DND-41 (cell line): ENCODE results near the gene IL1RL2.

ENCODE experiments used
- ATAC-seq: fragments of 200-7000 bp; cut with Tn5 transposase; 3 replicates; pipeline ENCODE4 v1.9.1; 2021; ENCODE audit warnings: low read depth; ENCODE audit not compliant: insufficient read depth
- DNase-seq: peaks from one replicate; pipeline ENCODE4 v3.0.0-alpha.2; 2020
- H2AFZ ChIP-seq: 2 replicates; pipeline ENCODE4 v1.6.0; 2012; ENCODE audit warnings: low read depth, low read length
- H3K27ac ChIP-seq: 2 replicates; pipeline ENCODE4 v1.5.1; 2012; ENCODE audit warnings: low read length, inconsistent platforms
- H3K27me3 ChIP-seq: fragments of 200-600 bp; sonication (generic); 2 replicates; pipeline ENCODE4 v1.6.0; 2012; ENCODE audit warnings: low read length, mild to moderate bottlenecking, inconsistent platforms; ENCODE audit not compliant: insufficient read depth, poor library complexity
- H3K36me3 ChIP-seq: 2 replicates; pipeline ENCODE4 v1.5.1; 2012; ENCODE audit warnings: low read length, inconsistent platforms; ENCODE audit not compliant: insufficient read depth
- H3K4me1 ChIP-seq: 2 replicates; pipeline ENCODE4 v1.5.1; 2012; ENCODE audit warnings: mild to moderate bottlenecking, low read length; ENCODE audit not compliant: insufficient read depth
- H3K4me2 ChIP-seq: 2 replicates; pipeline ENCODE4 v1.6.0; 2012; ENCODE audit warnings: mild to moderate bottlenecking, moderate library complexity, low read length, inconsistent platforms; ENCODE audit not compliant: insufficient read depth
- H3K4me3 ChIP-seq, 2 experiments: fragments of 200-600 bp in 1 of 2; shearing (Covaris generic) in 1 of 2; 2 replicates each; pipeline ENCODE4 v1.5.1; 2012 to 2016; ENCODE audit warnings: inconsistent platforms in 2 of 2, low read length in 2 of 2, mild to moderate bottlenecking in 2 of 2, low read depth in 1 of 2, moderate library complexity in 1 of 2
- H3K79me2 ChIP-seq: 2 replicates; pipeline ENCODE4 v1.6.0; 2012; ENCODE audit warnings: low read length, inconsistent platforms; ENCODE audit not compliant: insufficient read depth
- H3K9ac ChIP-seq: 2 replicates; pipeline ENCODE4 v1.6.0; 2012; ENCODE audit warnings: low read depth, mild to moderate bottlenecking, inconsistent platforms, low read length, moderate library complexity
- H3K9me3 ChIP-seq: 2 replicates; pipeline ENCODE4 v1.5.1; 2012; ENCODE audit warnings: low read length, moderate library complexity, mild to moderate bottlenecking, inconsistent platforms; ENCODE audit not compliant: insufficient read depth, severe bottlenecking
- H4K20me1 ChIP-seq: 2 replicates; pipeline ENCODE4 v1.6.0; 2012; ENCODE audit warnings: low read length; ENCODE audit not compliant: insufficient read depth
- EZH2 ChIP-seq: IDR thresholded peaks from 3 replicates; pipeline ENCODE4 v1.6.1; 2012; ENCODE audit warnings: borderline replicate concordance, low read depth, mild to moderate bottlenecking, moderate library complexity, low read length, inconsistent platforms; ENCODE audit not compliant: severe bottlenecking
- TF ChIP-seq, protein P1 (sequence below): IDR thresholded peaks from 2 replicates; pipeline ENCODE4 v1.5.1; 2012; ENCODE audit warnings: borderline replicate concordance, low read length, moderate library complexity, mild to moderate bottlenecking; ENCODE audit not compliant: poor library complexity, severe bottlenecking; ENCODE audit errors: extremely low read depth

IL1RL2 gene

DNA sequence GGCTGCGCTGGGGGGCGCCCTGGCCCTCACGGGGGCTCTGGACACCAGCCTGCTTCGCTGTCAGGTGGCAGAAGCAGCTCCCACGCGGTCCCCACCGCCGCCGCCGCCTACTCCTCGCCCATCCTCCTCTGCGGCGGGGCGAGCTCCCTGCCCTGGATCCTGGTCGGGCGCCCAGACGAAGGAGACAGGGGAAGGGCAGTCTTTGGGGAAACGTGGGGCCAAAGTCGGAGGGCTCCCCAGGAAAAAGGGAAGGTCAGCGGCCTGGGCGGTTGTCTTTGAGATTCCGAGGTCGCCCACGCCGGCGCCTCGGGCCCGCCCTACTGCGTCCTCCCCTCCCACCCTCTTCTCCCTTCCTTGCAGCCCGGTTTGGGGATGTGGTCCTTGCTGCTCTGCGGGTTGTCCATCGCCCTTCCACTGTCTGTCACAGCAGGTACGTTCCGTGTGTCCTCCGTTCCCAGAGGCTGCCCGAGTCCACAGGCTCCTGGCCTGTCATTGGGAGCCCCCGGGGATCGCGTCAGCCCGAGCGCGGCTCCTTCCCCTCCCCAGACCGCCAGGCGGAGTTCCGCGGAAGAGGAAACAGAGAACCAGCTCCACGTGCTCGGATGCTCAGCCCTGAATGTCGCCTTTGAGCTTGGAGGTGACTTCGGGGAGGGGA lies 800 bp downstream of the IL1RL2 start:
- no peaks in the 10 kb centered on the region for H3K4me1 ChIP-seq
- ATAC-seq (no peak), DNase-seq (no peak)
- no peak overlapping the region for H3K4me3 ChIP-seq
- H3K9me3 ChIP-seq: no peaks in the 10 kb centered on the region
- no peak for TF ChIP-seq EZH2
- TF ChIP-seq, protein P1, sequence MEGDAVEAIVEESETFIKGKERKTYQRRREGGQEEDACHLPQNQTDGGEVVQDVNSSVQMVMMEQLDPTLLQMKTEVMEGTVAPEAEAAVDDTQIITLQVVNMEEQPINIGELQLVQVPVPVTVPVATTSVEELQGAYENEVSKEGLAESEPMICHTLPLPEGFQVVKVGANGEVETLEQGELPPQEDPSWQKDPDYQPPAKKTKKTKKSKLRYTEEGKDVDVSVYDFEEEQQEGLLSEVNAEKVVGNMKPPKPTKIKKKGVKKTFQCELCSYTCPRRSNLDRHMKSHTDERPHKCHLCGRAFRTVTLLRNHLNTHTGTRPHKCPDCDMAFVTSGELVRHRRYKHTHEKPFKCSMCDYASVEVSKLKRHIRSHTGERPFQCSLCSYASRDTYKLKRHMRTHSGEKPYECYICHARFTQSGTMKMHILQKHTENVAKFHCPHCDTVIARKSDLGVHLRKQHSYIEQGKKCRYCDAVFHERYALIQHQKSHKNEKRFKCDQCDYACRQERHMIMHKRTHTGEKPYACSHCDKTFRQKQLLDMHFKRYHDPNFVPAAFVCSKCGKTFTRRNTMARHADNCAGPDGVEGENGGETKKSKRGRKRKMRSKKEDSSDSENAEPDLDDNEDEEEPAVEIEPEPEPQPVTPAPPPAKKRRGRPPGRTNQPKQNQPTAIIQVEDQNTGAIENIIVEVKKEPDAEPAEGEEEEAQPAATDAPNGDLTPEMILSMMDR: no peak
- no peaks in the 10 kb centered on the region for H3K79me2 ChIP-seq
- no peaks in the 10 kb centered on the region for H4K20me1 ChIP-seq
- no peak overlapping the region for H3K4me2 ChIP-seq
- no peak overlapping the region for H3K9ac ChIP-seq
- no peaks in the 10 kb centered on the region for H3K36me3 ChIP-seq
- H3K27me3 ChIP-seq: no peaks in the 10 kb centered on the region
- H2AFZ ChIP-seq: no peak overlapping the region
- H3K27ac ChIP-seq: no peak overlapping the region

DNA sequence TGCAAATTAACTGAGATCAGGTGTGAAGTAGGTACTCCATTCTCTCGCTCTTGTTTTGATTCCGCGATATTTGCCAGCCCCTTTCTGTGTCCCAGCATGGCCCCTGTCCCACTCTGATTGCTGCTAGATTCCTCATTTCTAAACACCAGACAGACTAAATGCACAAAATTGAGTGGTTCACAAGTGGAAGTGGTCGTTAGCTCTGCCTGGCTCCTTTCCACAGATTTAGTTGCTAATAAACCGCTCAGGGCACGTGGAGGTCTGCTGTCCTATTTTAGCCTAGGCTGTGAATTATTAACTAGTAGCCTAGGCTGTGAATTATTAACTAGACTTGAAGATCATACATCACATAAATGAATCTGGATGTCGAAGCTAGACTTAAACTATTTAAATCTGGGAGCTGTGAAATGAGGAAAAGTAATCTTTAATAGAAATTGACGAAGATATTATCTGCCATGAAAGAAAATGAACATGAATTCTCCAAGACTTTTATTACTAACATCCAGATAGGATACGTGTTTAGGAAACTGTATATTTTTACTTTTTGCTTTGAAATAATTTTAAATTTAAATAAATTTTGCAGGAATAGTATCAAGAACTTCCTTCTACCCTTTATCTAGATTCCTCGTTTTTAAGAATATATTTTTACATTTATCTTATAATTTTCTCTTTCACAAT lies 3.7 kb downstream of the IL1RL2 start:
- Histone ChIP-seq H4K20me1 (no peaks in the 10 kb centered on the region), H3K4me2 (no peak overlapping the region), H3K36me3 (no peaks in the 10 kb centered on the region), H3K9ac (no peak overlapping the region), H3K27me3 (no peaks in the 10 kb centered on the region), H3K27ac (no peak overlapping the region), H3K9me3 (no peaks in the 10 kb centered on the region), H3K4me1 (no peaks in the 10 kb centered on the region), H2AFZ (no peak overlapping the region), H3K4me3 (no peak overlapping the region), H3K79me2 (no peaks in the 10 kb centered on the region)
- TF ChIP-seq, protein P1: no peak
- no peak for TF ChIP-seq EZH2
- no peak for ATAC-seq
- DNase-seq: no peak

DNA sequence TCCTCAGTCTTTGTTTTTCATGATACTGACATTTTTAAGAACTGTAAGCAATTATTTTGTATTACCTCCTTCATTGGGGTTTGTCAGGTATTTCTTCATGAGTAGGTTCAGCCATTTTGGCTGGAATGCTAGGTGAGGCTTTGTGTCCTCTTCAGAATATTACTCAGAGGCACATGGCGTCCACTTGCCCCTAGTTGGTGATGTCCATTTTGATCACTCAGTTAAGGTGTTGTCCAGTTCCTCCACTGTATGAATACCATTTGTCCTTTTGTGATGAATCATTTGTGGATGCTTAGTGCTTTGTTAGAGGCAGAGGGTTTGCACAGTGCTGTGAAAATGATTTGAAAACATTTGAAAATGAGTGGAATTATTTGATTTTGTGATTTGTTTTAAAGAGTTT lies 4.7 kb downstream of the IL1RL2 start:
- Histone ChIP-seq H3K4me3 (no peak overlapping the region), H3K79me2 (no peaks in the 10 kb centered on the region), H3K27ac (no peak overlapping the region), H3K9ac (no peak overlapping the region), H3K9me3 (no peaks in the 10 kb centered on the region), H3K36me3 (no peaks in the 10 kb centered on the region), H3K27me3 (peaks cover 1% of the 10 kb centered on the region), H2AFZ (no peak overlapping the region), H4K20me1 (no peaks in the 10 kb centered on the region), H3K4me2 (no peak overlapping the region), H3K4me1 (no peaks in the 10 kb centered on the region)
- TF ChIP-seq EZH2: no peak
- TF ChIP-seq, protein P1: no peak
- ATAC-seq: no peak
- DNase-seq: no peak
